Uterus (tissue), 2 donors: ENCODE measurements around the gene SCT.

ENCODE experiments used
- CTCF ChIP-seq, 4 experiments: fragments of 200-600 bp in 2 of 4; fragments of 450-650 bp in 2 of 4; sonication (generic) in 2 of 4; IDR thresholded peaks; one replicate each; pipeline ENCODE4 v1.5.1; 2016 to 2019; ENCODE audit warnings: antibody characterized with exemption in 4 of 4, mild to moderate bottlenecking in 2 of 4, moderate library complexity in 1 of 4
- POLR2A ChIP-seq, 2 donors: fragments of 450-650 bp; IDR thresholded peaks; one replicate each; pipeline ENCODE4 v1.6.1; 2016; ENCODE audit warnings: antibody characterized with exemption in 2 of 2, mild to moderate bottlenecking in 1 of 2, moderate library complexity in 1 of 2

- TF ChIP-seq CTCF (IDR thresholded peaks at IDR 0.05) (no peak), POLR2A (IDR thresholded peaks at IDR 0.05) (no peak)
Observed at GRCh38 chr11:626475-627307, at the start of gene SCT.
